Endothelial cell of umbilical vein (primary cell): Measurements from ENCODE around the gene PIK3C3. TPM values are rescaled to one million over a fixed set of nuclear protein-coding genes. Genes with fewer than 3 reads are reported as not detected.

Source experiments
- BruUV-seq: library from RNA; stranded (reverse); fragments of 400-500 nt; replicated peaks from 2 replicates; lab custom pipeline; 2021; lab: Mats Ljungman, UMichigan
- CTCF ChIA-PET: fragments of 300-600, 350-600 bp; sonication (Branson Sonifier 250); formaldehyde crosslinking; loops from one replicate; lab custom pipeline; 2021; ENCODE audit warnings: antibody characterized with exemption, inconsistent platforms; lab: Charles Lee
- POLR2A ChIA-PET: fragments of 300-600, 350-600 bp; sonication (Branson Sonifier 250); formaldehyde crosslinking; loops from one replicate; lab custom pipeline; 2021; ENCODE audit warnings: antibody characterized with exemption, inconsistent platforms; lab: Charles Lee
- DNase-seq: peaks from one replicate; pipeline ENCODE4 v3.0.0-alpha.2; 2011; ENCODE audit warnings: low read depth, low spot score
- FAIRE-seq: peaks from 2 replicates; lab custom pipeline; 2011; peaks lifted over from hg19 to GRCh38; lab: Jason Lieb, UNC
- H2AFZ ChIP-seq: 2 replicates; pipeline ENCODE4 v1.6.0; 2012; ENCODE audit warnings: low read depth, low read length, control low read depth, inconsistent platforms
- H3K27ac ChIP-seq: 2 replicates; pipeline ENCODE4 v1.5.1; 2011; ENCODE audit warnings: low read depth, mild to moderate bottlenecking, control low read depth, low read length, moderate library complexity; ENCODE audit not compliant: insufficient read depth
- H3K27me3 ChIP-seq, 2 experiments: 2 replicates each; pipeline versions ENCODE4 v1.6.0 to v1.6.1; 2011; ENCODE audit warnings: low read length in 2 of 2, mixed read lengths in 1 of 2; ENCODE audit not compliant: control insufficient read depth in 2 of 2, insufficient read depth in 2 of 2
- H3K36me3 ChIP-seq, 2 experiments: 2 replicates in 1 of 2; 3 replicates in 1 of 2; pipeline ENCODE4 v1.5.1; 2011; ENCODE audit warnings: low read length in 2 of 2, mild to moderate bottlenecking in 1 of 2, moderate library complexity in 1 of 2; ENCODE audit not compliant: control insufficient read depth in 2 of 2, insufficient read depth in 2 of 2; ENCODE audit errors: extremely low read depth in 1 of 2
- H3K4me1 ChIP-seq: 3 replicates; pipeline ENCODE4 v1.5.1; 2011; ENCODE audit warnings: mild to moderate bottlenecking, low read length; ENCODE audit not compliant: control insufficient read depth, insufficient read depth; ENCODE audit errors: extremely low read depth
- H3K4me2 ChIP-seq: 2 replicates; pipeline ENCODE4 v1.6.1; 2011; ENCODE audit warnings: low read length, control low read depth, mixed read lengths; ENCODE audit not compliant: insufficient read depth
- H3K4me3 ChIP-seq, 3 experiments: fragments of 200-600 bp in 1 of 3; sonication (generic), shearing (Covaris generic) in 1 of 3; replicated peaks in 1 of 3; 2 replicates each; pipeline ENCODE4 v1.5.1; 2011 to 2016; ENCODE audit warnings: control low read depth in 3 of 3, low read length in 3 of 3, mild to moderate bottlenecking in 2 of 3, inconsistent platforms in 1 of 3, low read depth in 1 of 3, moderate library complexity in 1 of 3; ENCODE audit not compliant: insufficient read depth in 1 of 3
- H3K79me2 ChIP-seq: 2 replicates; pipeline ENCODE4 v1.6.0; 2012; ENCODE audit warnings: low read length, inconsistent platforms; ENCODE audit not compliant: control insufficient read depth, insufficient read depth
- H3K9ac ChIP-seq: replicated peaks from 2 replicates; pipeline ENCODE3; 2011; ENCODE audit warnings: low read length, control low read depth; ENCODE audit not compliant: insufficient read depth; ENCODE audit errors: extremely low read depth
- H3K9me1 ChIP-seq: replicated peaks from 3 replicates; pipeline ENCODE4 v1.6.0; 2011; ENCODE audit warnings: mild to moderate bottlenecking, low read length; ENCODE audit not compliant: control insufficient read depth, insufficient read depth; ENCODE audit errors: extremely low read depth
- H3K9me3 ChIP-seq: replicated peaks from 2 replicates; pipeline ENCODE4 v1.5.1; 2012; ENCODE audit warnings: low read length, inconsistent platforms; ENCODE audit not compliant: control insufficient read depth, insufficient read depth
- H4K20me1 ChIP-seq: replicated peaks from 2 replicates; pipeline ENCODE3; 2011; ENCODE audit warnings: mild to moderate bottlenecking, low read length; ENCODE audit not compliant: control insufficient read depth, insufficient read depth; ENCODE audit errors: extremely low read depth
- CTCF ChIP-seq, 2 donors: IDR thresholded peaks; 1 replicate in 1 of 2; 2 replicates in 1 of 2; pipeline ENCODE4 v1.5.1; 2011; ENCODE audit warnings: low read length in 2 of 2, mild to moderate bottlenecking in 2 of 2, moderate library complexity in 2 of 2, control low read depth in 1 of 2, inconsistent platforms in 1 of 2, low read depth in 1 of 2; ENCODE audit not compliant: insufficient read depth in 1 of 2; ENCODE audit errors: extremely low read depth in 1 of 2
- EZH2 ChIP-seq: IDR thresholded peaks from 2 replicates; pipeline ENCODE4 v1.6.1; 2012; ENCODE audit warnings: borderline replicate concordance, low read depth, mild to moderate bottlenecking, moderate library complexity, low read length, inconsistent platforms; ENCODE audit not compliant: severe bottlenecking
- FOS ChIP-seq: IDR thresholded peaks from 2 replicates; pipeline ENCODE4 v1.6.1; 2011; ENCODE audit warnings: mild to moderate bottlenecking, low read length, moderate library complexity, borderline replicate concordance; ENCODE audit not compliant: insufficient read depth
- GATA2 ChIP-seq: IDR thresholded peaks from 2 replicates; pipeline ENCODE4 v1.7.0; 2011; ENCODE audit warnings: low read depth, mild to moderate bottlenecking, moderate library complexity, mixed read lengths, low read length; ENCODE audit not compliant: insufficient read length, insufficient read depth
- JUN ChIP-seq: IDR thresholded peaks from 2 replicates; pipeline ENCODE4 v1.6.1; 2011; ENCODE audit warnings: borderline replicate concordance, low read depth; ENCODE audit not compliant: insufficient read length, insufficient read depth
- MAX ChIP-seq: IDR thresholded peaks from 2 replicates; pipeline ENCODE4 v1.6.1; 2011; ENCODE audit not compliant: insufficient read depth, insufficient read length
- MYC ChIP-seq: IDR thresholded peaks from one replicate; pipeline ENCODE4 v1.6.1; 2011; ENCODE audit warnings: mild to moderate bottlenecking, low read depth, low read length
- POLR2A ChIP-seq: IDR thresholded peaks from 2 replicates; pipeline ENCODE4 v1.6.1; 2012; ENCODE audit warnings: low read depth, mild to moderate bottlenecking, control low read depth, low read length
- POLR2AphosphoS5 ChIP-seq: IDR thresholded peaks from 2 replicates; pipeline ENCODE4 v1.6.1; 2012; ENCODE audit warnings: low read depth, mild to moderate bottlenecking, control low read depth, low read length, moderate library complexity; ENCODE audit not compliant: insufficient read depth
- dilution Hi-C: fragments of 300-500 bp; cut with MboI; formaldehyde crosslinking; loops from one replicate; pipeline ENCODE4 v1.15.0; 2019; ENCODE audit warnings: low sequenced_read_pairs; ENCODE audit not compliant: extremely low pct_ligation_motif_present
- intact Hi-C: fragments of 100-400 bp; cut with micrococcal nuclease; formaldehyde crosslinking; loops from one replicate; pipeline ENCODE4 v1.10.0; 2022
- polyA plus RNA-seq, 4 experiments: library from polyadenylated mRNA; depleted of rRNA in 3 of 4; stranded (reverse) in 3 of 4; unstranded in 1 of 4; fragments of >200 nt; gene quantifications; 2 replicates each; pipeline versions ENCODE4 v1.2.1 to v1.2.3, GENCODE V29; 2011 to 2012; ENCODE audit warnings: missing spikeins in 1 of 4
- total RNA-seq: library from RNA; stranded (reverse); gene quantifications from 2 replicates; pipeline ENCODE4 v1.2.3, GENCODE V29; 2021

The PIK3C3 gene
- total and polyA plus RNA-seq, 2 donors (not counting 3 experiments of a cell fraction or from before 2014, with no cell fraction given) = 19.5 to 47.3 TPM

GRCh38 chr18:42105394-42105793 lies 150.4 kb downstream of the PIK3C3 start:
- peaks cover 0 to 2% of the 10 kb centered on the region in 2 experiments for H3K27me3 ChIP-seq
- H3K4me2 ChIP-seq = no peak overlapping the region
- no peak for DNase-seq
- H3K4me3 ChIP-seq = no peak overlapping the region
- H3K9me1 ChIP-seq = no peaks in the 10 kb centered on the region
- no TSS peak for BruUV-seq
- H4K20me1 ChIP-seq = no peaks in the 10 kb centered on the region
- no peak overlapping the region for H3K9ac ChIP-seq
- no peaks in the 10 kb centered on the region for H3K4me1 ChIP-seq
- no peak overlapping the region for H3K27ac ChIP-seq
- no peak for FAIRE-seq
- H3K9me3 ChIP-seq = no peaks in the 10 kb centered on the region
- H3K36me3 ChIP-seq = no peaks in the 10 kb centered on the region
- H3K79me2 ChIP-seq = no peaks in the 10 kb centered on the region
- TF ChIP-seq CTCF (IDR thresholded peaks at IDR 0.05; ENCODE audit: extremely low read depth in 1 of 2, insufficient read depth in 1 of 2, low read depth in 1 of 2, low read length in 2 of 2) (no peak), JUN (no peak), POLR2AphosphoS5 (no peak), MYC (no peak), FOS (no peak), MAX (no peak), POLR2A (no peak), EZH2 (no peak), GATA2 (no peak)
- dilution Hi-C loops (no loop called here), intact Hi-C loops (no loop called here)
- ChIA-PET CTCF (interaction anchor here (5.2 kb wide), 1 partner anchor 9 kb away, joined by 34 read pairs; no protein-coding TSS in a partner anchor), POLR2A (no interaction called here)
- H2AFZ ChIP-seq = no peak overlapping the region
